HCEC 1CT (cell line): ENCODE results near the gene CRYBB1.
A peak's percentile ranks its signal among the peaks of the same experiment; 100 is the strongest.

Experiments used
- DNase-seq: peaks from one replicate; pipeline ENCODE4 v3.0.0-alpha.2; 2017

CRYBB1 gene

GRCh38 chr22:26602127-26602526 is 15.7 kb downstream of the CRYBB1 start:
- DNase-seq = no peak

- no peak for DNase-seq
Observed at GRCh38 chr22:26601726-26602125, 16.1 kb downstream of the CRYBB1 start.

- no peak for DNase-seq
Observed at GRCh38 chr22:26599505-26599904, 18.3 kb downstream of the CRYBB1 start.

- no peak for DNase-seq
Observed at GRCh38 chr22:26597480-26597879, 20.3 kb downstream of the CRYBB1 start.

- DNase-seq = no peak
Observed at GRCh38 chr22:26597026-26597425, 20.8 kb downstream of the CRYBB1 start.

GRCh38 chr22:26593763-26594162 is 24.1 kb downstream of the CRYBB1 start:
- no peak for DNase-seq

GRCh38 chr22:26592421-26592891 is 25.4 kb downstream of the CRYBB1 start:
- no peak for DNase-seq

- peak; percentile 73 for DNase-seq
Observed at GRCh38 chr22:26589845-26590736, 27.7 kb downstream of the CRYBB1 start, which contains the start of gene TPST2. Gene TPST2, minus strand, starts transcription at chr22:26590132. Its CDS starts 48,502 bp downstream, at chr22:26541630.

- peak; percentile 23 for DNase-seq
Observed at GRCh38 chr22:26589367-26589844, 28.4 kb downstream of the CRYBB1 start.

GRCh38 chr22:26588729-26589366 is 29.0 kb downstream of the CRYBB1 start:
- DNase-seq = no peak

GRCh38 chr22:26587991-26588613 is 29.7 kb downstream of the CRYBB1 start:
- DNase-seq = no peak

GRCh38 chr22:26586556-26587325 is 31.1 kb downstream of the CRYBB1 start:
- no peak for DNase-seq

- DNase-seq = peak; percentile 74
Observed at GRCh38 chr22:26585104-26585790, 32.6 kb downstream of the CRYBB1 start.

GRCh38 chr22:26584010-26584409 is 33.8 kb downstream of the CRYBB1 start:
- DNase-seq = no peak

- DNase-seq = no peak
Observed at GRCh38 chr22:26581633-26582168, 36.1 kb downstream of the CRYBB1 start.

GRCh38 chr22:26581026-26581425 is 36.8 kb downstream of the CRYBB1 start:
- DNase-seq = no peak

- no peak for DNase-seq
Observed at GRCh38 chr22:26580240-26580962, 37.4 kb downstream of the CRYBB1 start.

- no peak for DNase-seq
Observed at GRCh38 chr22:26579331-26579886, 38.4 kb downstream of the CRYBB1 start.

- no peak for DNase-seq
Observed at GRCh38 chr22:26577081-26577480, 40.7 kb downstream of the CRYBB1 start.

- DNase-seq = no peak
Observed at GRCh38 chr22:26576026-26576680, 41.7 kb downstream of the CRYBB1 start.
